ENCODE data around the gene MRPS34.
A peak's percentile ranks its signal among the peaks of the same experiment; 100 is the strongest.

The MRPS34 gene

GRCh38 chr16:1788708-1789100, 15.8 kb upstream of the MRPS34 start:
- WGBS, 2 experiments (ENCODE audit: insufficient coverage in 2 of 2): 85 to 90% methylated on average over 17 to 19 of the region's 19 CpGs
- H3K4me1 ChIP-seq (ENCODE audit: control insufficient read depth, insufficient read depth, low read length, poor library complexity, severe bottlenecking): no peaks in the 10 kb centered on the region
- H3K27ac ChIP-seq (ENCODE audit: low read depth, low read length, severe bottlenecking): no peak overlapping the region
- H3K9me3 ChIP-seq (ENCODE audit: control insufficient read depth, low read length): no peaks in the 10 kb centered on the region
- peaks cover 49% of the 10 kb centered on the region for H3K36me3 ChIP-seq (ENCODE audit: control insufficient read depth, insufficient read depth, low read length)
- H3K4me3 ChIP-seq (ENCODE audit: extremely low read depth, insufficient read depth, low read length, poor library complexity, severe bottlenecking): no peak overlapping the region

- peaks cover 49% of the 10 kb centered on the region for H3K36me3 ChIP-seq (ENCODE audit: control insufficient read depth, insufficient read depth, low read length)
- no peak overlapping the region for H3K4me3 ChIP-seq (ENCODE audit: extremely low read depth, insufficient read depth, low read length, poor library complexity, severe bottlenecking)
- no peak overlapping the region for H3K27ac ChIP-seq (ENCODE audit: low read depth, low read length, severe bottlenecking)
- H3K4me1 ChIP-seq (ENCODE audit: control insufficient read depth, insufficient read depth, low read length, poor library complexity, severe bottlenecking): no peaks in the 10 kb centered on the region
- H3K9me3 ChIP-seq (ENCODE audit: control insufficient read depth, low read length): no peaks in the 10 kb centered on the region
- WGBS, 2 experiments (ENCODE audit: insufficient coverage in 2 of 2): 95 to 96% methylated on average over 30 to 34 of the region's 38 CpGs
These were observed 15.3 kb upstream of the MRPS34 start for GRCh38 chr16:1788095-1788707.

GRCh38 chr16:1787322-1788094, 14.6 kb upstream of the MRPS34 start:
- WGBS, 2 experiments (ENCODE audit: insufficient coverage in 2 of 2): 96 to 97% methylated on average over 44 of the region's 44 CpGs
- Histone ChIP-seq H3K27ac (ENCODE audit: low read depth, low read length, severe bottlenecking) (no peak overlapping the region), H3K36me3 (ENCODE audit: control insufficient read depth, insufficient read depth, low read length) (peaks cover 49% of the 10 kb centered on the region), H3K4me3 (ENCODE audit: extremely low read depth, insufficient read depth, low read length, poor library complexity, severe bottlenecking) (no peak overlapping the region), H3K9me3 (ENCODE audit: control insufficient read depth, low read length) (no peaks in the 10 kb centered on the region), H3K4me1 (ENCODE audit: control insufficient read depth, insufficient read depth, low read length, poor library complexity, severe bottlenecking) (no peaks in the 10 kb centered on the region)

- no peak overlapping the region for H3K4me3 ChIP-seq (ENCODE audit: extremely low read depth, insufficient read depth, low read length, poor library complexity, severe bottlenecking)
- 91 to 97% methylated on average over 6 of the region's 6 CpGs for WGBS, 2 experiments (ENCODE audit: insufficient coverage in 2 of 2)
- no peaks in the 10 kb centered on the region for H3K4me1 ChIP-seq (ENCODE audit: control insufficient read depth, insufficient read depth, low read length, poor library complexity, severe bottlenecking)
- peaks cover 49% of the 10 kb centered on the region for H3K36me3 ChIP-seq (ENCODE audit: control insufficient read depth, insufficient read depth, low read length)
- H3K9me3 ChIP-seq (ENCODE audit: control insufficient read depth, low read length): no peaks in the 10 kb centered on the region
- H3K27ac ChIP-seq (ENCODE audit: low read depth, low read length, severe bottlenecking): no peak overlapping the region
These were observed 14.1 kb upstream of the MRPS34 start for GRCh38 chr16:1787056-1787321.

- Histone ChIP-seq H3K4me1 (ENCODE audit: control insufficient read depth, insufficient read depth, low read length, poor library complexity, severe bottlenecking) (peaks cover under 1% of the 10 kb centered on the region), H3K4me3 (ENCODE audit: extremely low read depth, insufficient read depth, low read length, poor library complexity, severe bottlenecking) (no peak overlapping the region), H3K9me3 (ENCODE audit: control insufficient read depth, low read length) (no peaks in the 10 kb centered on the region), H3K36me3 (ENCODE audit: control insufficient read depth, insufficient read depth, low read length) (peaks cover 49% of the 10 kb centered on the region), H3K27ac (ENCODE audit: low read depth, low read length, severe bottlenecking) (no peak overlapping the region)
- 95 to 97% methylated on average over 48 of the region's 51 CpGs for WGBS, 2 experiments (ENCODE audit: insufficient coverage in 2 of 2)
These were observed 13.5 kb upstream of the MRPS34 start for GRCh38 chr16:1786242-1787055.

GRCh38 chr16:1785846-1786170, 12.9 kb upstream of the MRPS34 start:
- Histone ChIP-seq H3K36me3 (ENCODE audit: control insufficient read depth, insufficient read depth, low read length) (peaks cover 52% of the 10 kb centered on the region), H3K27ac (ENCODE audit: low read depth, low read length, severe bottlenecking) (no peak overlapping the region), H3K4me3 (ENCODE audit: extremely low read depth, insufficient read depth, low read length, poor library complexity, severe bottlenecking) (no peak overlapping the region), H3K9me3 (ENCODE audit: control insufficient read depth, low read length) (no peaks in the 10 kb centered on the region), H3K4me1 (ENCODE audit: control insufficient read depth, insufficient read depth, low read length, poor library complexity, severe bottlenecking) (peaks cover 6% of the 10 kb centered on the region)
- 96 to 99% methylated on average over 10 to 14 of the region's 14 CpGs for WGBS, 2 experiments (ENCODE audit: insufficient coverage in 2 of 2)

- Histone ChIP-seq H3K36me3 (ENCODE audit: control insufficient read depth, insufficient read depth, low read length) (peaks cover 54% of the 10 kb centered on the region), H3K4me1 (ENCODE audit: control insufficient read depth, insufficient read depth, low read length, poor library complexity, severe bottlenecking) (peaks cover 6% of the 10 kb centered on the region), H3K27ac (ENCODE audit: low read depth, low read length, severe bottlenecking) (no peak overlapping the region), H3K9me3 (ENCODE audit: control insufficient read depth, low read length) (no peaks in the 10 kb centered on the region), H3K4me3 (ENCODE audit: extremely low read depth, insufficient read depth, low read length, poor library complexity, severe bottlenecking) (no peak overlapping the region)
- WGBS, 2 experiments (ENCODE audit: insufficient coverage in 2 of 2): 95 to 98% methylated on average over 18 to 24 of the region's 26 CpGs
These were observed 12.3 kb upstream of the MRPS34 start for GRCh38 chr16:1784977-1785845.

GRCh38 chr16:1782408-1783264, 9.7 kb upstream of the MRPS34 start, which contains the start of the genes NUBP2 and SPSB3:
NUBP2 (plus strand) TSS chr16:1782960; CDS start chr16:1783021, 61 bp downstream.
SPSB3 (minus strand) TSS chr16:1782571; CDS start chr16:1781483, 1,088 bp downstream.
- Histone ChIP-seq H3K4me3 (ENCODE audit: extremely low read depth, insufficient read depth, low read length, poor library complexity, severe bottlenecking) (peak within 1 kb of the TSS; percentile 93), H3K4me1 (ENCODE audit: control insufficient read depth, insufficient read depth, low read length, poor library complexity, severe bottlenecking) (peaks cover 6% of the 10 kb centered on the region), H3K9me3 (ENCODE audit: control insufficient read depth, low read length) (no peaks in the 10 kb centered on the region), H3K27ac (ENCODE audit: low read depth, low read length, severe bottlenecking) (peak within 1 kb of the TSS; percentile 76), H3K36me3 (ENCODE audit: control insufficient read depth, insufficient read depth, low read length) (peaks cover 55% of the 10 kb centered on the region)
- WGBS, 2 experiments (ENCODE audit: insufficient coverage in 2 of 2): 0% methylated on average over 84 to 89 of the region's 102 CpGs

- peak overlapping the region; percentile 36 for H3K27ac ChIP-seq (ENCODE audit: low read depth, low read length, severe bottlenecking)
- WGBS, 2 experiments (ENCODE audit: insufficient coverage in 2 of 2): 1% methylated on average over 45 to 53 of the region's 70 CpGs
- H3K36me3 ChIP-seq (ENCODE audit: control insufficient read depth, insufficient read depth, low read length): peaks cover 55% of the 10 kb centered on the region
- peak overlapping the region; percentile 93 for H3K4me3 ChIP-seq (ENCODE audit: extremely low read depth, insufficient read depth, low read length, poor library complexity, severe bottlenecking)
- peaks cover 6% of the 10 kb centered on the region for H3K4me1 ChIP-seq (ENCODE audit: control insufficient read depth, insufficient read depth, low read length, poor library complexity, severe bottlenecking)
- H3K9me3 ChIP-seq (ENCODE audit: control insufficient read depth, low read length): no peaks in the 10 kb centered on the region
These were observed 8.9 kb upstream of the MRPS34 start for GRCh38 chr16:1781758-1782407.

Data from mesodermal cell (in vitro differentiated cells).